ENCODE data around the gene RMP24.

RMP24 gene

DNA sequence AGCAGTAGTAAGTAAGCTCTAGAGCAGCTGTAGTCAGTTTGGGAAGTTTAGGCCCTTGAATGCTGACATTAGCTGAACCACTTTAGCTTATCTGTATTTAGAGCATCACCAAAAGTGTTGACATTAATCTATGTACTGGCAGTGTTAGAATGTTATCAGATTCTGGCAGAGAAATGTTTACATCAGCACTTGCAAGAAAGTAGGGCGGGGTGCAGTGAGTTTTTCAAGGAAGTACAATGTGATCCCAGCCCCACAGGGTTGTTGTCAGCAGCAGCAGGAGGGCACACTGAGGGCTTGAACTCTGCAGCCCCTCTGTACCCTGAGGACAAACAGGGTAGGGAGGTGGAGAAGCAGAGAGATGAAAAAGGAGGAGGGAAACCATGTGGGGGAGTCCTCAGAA lies 35.5 kb upstream of the RMP24 start:
- no peaks in the 10 kb centered on the region for H3K79me1 ChIP-seq (ENCODE audit: low read depth in 1 of 2, low read length in 2 of 2)
- BruUV-seq (replicated peaks) = no TSS peak
- intact Hi-C loops (cut with micrococcal nuclease) = no loop called here
- ATAC-seq (ENCODE audit: low read depth) = no peak
- H2BK120ac ChIP-seq (ENCODE audit: low read depth, low read length) = no peak overlapping the region
- no peak overlapping the region for H2BK15ac ChIP-seq (ENCODE audit: low read depth, low read length)
- no peak overlapping the region for H3K4me2 ChIP-seq (ENCODE audit: low read depth, low read length)
- H3K27ac ChIP-seq (ENCODE audit: insufficient read depth, low read length) = no peak overlapping the region
- dilution Hi-C loops (cut with HindIII; ENCODE audit: low sequenced_read_pairs, unreplicated experiment) = no loop called here
- H3K9ac ChIP-seq (ENCODE audit: low read depth, low read length) = no peak overlapping the region
- H3K4ac ChIP-seq (ENCODE audit: low read depth, low read length) = no peak overlapping the region
- H3K9me3 ChIP-seq (ENCODE audit: control insufficient read depth, insufficient read depth, low read length) = no peaks in the 10 kb centered on the region
- H2BK20ac ChIP-seq (ENCODE audit: low read depth, low read length) = no peak overlapping the region
- H3K9me1 ChIP-seq (ENCODE audit: insufficient read depth, low read length) = no peaks in the 10 kb centered on the region
- H2BK5ac ChIP-seq (ENCODE audit: low read depth, low read length, poor library complexity, severe bottlenecking) = no peak overlapping the region
- H3K18ac ChIP-seq (ENCODE audit: low read depth, low read length) = no peak overlapping the region
- H4K8ac ChIP-seq (ENCODE audit: low read depth in 2 of 2, low read length in 2 of 2) = no peak overlapping the region
- H3K4me3 ChIP-seq (ENCODE audit: insufficient read depth, low read depth, low read length) = no peak overlapping the region
- H3K23ac ChIP-seq (ENCODE audit: low read depth, low read length) = no peak overlapping the region
- no peak overlapping the region for H3K56ac ChIP-seq (ENCODE audit: extremely low read depth, insufficient read depth, low read length)
- H3K27me3 ChIP-seq (ENCODE audit: control insufficient read depth, insufficient read depth, low read length) = peaks cover 4% of the 10 kb centered on the region
- H3K36me3 ChIP-seq (ENCODE audit: control insufficient read depth, insufficient read depth, low read length) = no peaks in the 10 kb centered on the region
- 40% methylated on average over 1 of the region's 1 CpG; no CpG with 5 or more reads in 1 of the 2 experiments for WGBS, 2 experiments (ENCODE audit: extremely low coverage in 2 of 2, insufficient read length in 1 of 2)
- in situ Hi-C loops (cut with MboI; ENCODE audit: low sequenced_read_pairs) = no loop called here
- no peak overlapping the region for H2AK9ac ChIP-seq (replicated peaks; ENCODE audit: low read depth, low read length, poor library complexity)
- POLR2A ChIA-PET (ENCODE audit: unreplicated experiment) = interaction anchor here (0.6 kb wide), 1 partner anchor 191 kb away, joined by 4 read pairs; no protein-coding TSS in a partner anchor
- no peak overlapping the region for H4K5ac ChIP-seq (ENCODE audit: low read depth, low read length)
- DNase-seq = no peak
- TF ChIP-seq CEBPB (IDR thresholded peaks at IDR 0.05; ENCODE audit: low read depth, low read length) (no peak), SMC3 (IDR thresholded peaks at IDR 0.05; ENCODE audit: low read depth, low read length) (no peak), RAD21 (IDR thresholded peaks at IDR 0.05; ENCODE audit: low read length) (no peak), RFX5 (IDR thresholded peaks at IDR 0.05; ENCODE audit: low read depth, low read length) (no peak), FOS (IDR thresholded peaks at IDR 0.05; ENCODE audit: low read depth, low read length) (no peak), MXI1 (IDR thresholded peaks at IDR 0.05; ENCODE audit: borderline replicate concordance, low read depth, low read length) (no peak), CTCF (conservative IDR thresholded peaks at IDR 0.05; ENCODE audit: low read depth, low read length) (no peak)
- H3K4me1 ChIP-seq (ENCODE audit: control insufficient read depth, insufficient read depth, low read length) = no peaks in the 10 kb centered on the region
- no peaks in the 10 kb centered on the region for H4K20me1 ChIP-seq (ENCODE audit: insufficient read depth, low read length)
- no peak overlapping the region for H3K14ac ChIP-seq (replicated peaks; ENCODE audit: low read depth, low read length)
- H2AFZ ChIP-seq (replicated peaks; ENCODE audit: low read length, poor library complexity) = no peak overlapping the region
- CTCF ChIA-PET = interaction anchor here (0.6 to 1.8 kb wide), 2 partner anchors 14 to 213 kb away, joined by 6 to 7 read pairs; no protein-coding TSS in a partner anchor
- H2AK5ac ChIP-seq (ENCODE audit: low read depth, low read length) = no peak overlapping the region
- H4K91ac ChIP-seq (ENCODE audit: insufficient read depth, low read depth, low read length) = no peak overlapping the region

All from IMR-90 (cell line).